HepG2 (cell line): ENCODE data around the gene TMEM187.

ENCODE experiments used
- CTCF ChIP-seq: sonication (generic); formaldehyde crosslinking; IDR thresholded peaks from 2 replicates; pipeline ENCODE4 v1.5.0; 2020; ENCODE audit warnings: mild to moderate bottlenecking, missing genetic modification reagents, moderate library complexity
- ELF1 ChIP-seq: sonication (generic); formaldehyde crosslinking; IDR thresholded peaks from 2 replicates; pipeline ENCODE4 v1.4.0; 2020; ENCODE audit warnings: missing genetic modification reagents
- EP300 ChIP-seq, 3 experiments: sonication (generic) in 1 of 3; formaldehyde crosslinking in 1 of 3; IDR thresholded peaks; 2 replicates each; pipeline versions ENCODE4 v1.5.1 to v1.6.1; 2011 to 2020; ENCODE audit warnings: low read depth in 2 of 3, low read length in 2 of 3, borderline replicate concordance in 1 of 3, improper control_type of control experiment in 1 of 3, mild to moderate bottlenecking in 1 of 3, missing genetic modification reagents in 1 of 3, moderate library complexity in 1 of 3
- ESRRA ChIP-seq: sonication (generic); formaldehyde crosslinking; IDR thresholded peaks from 2 replicates; pipeline ENCODE4 v1.5.1; 2020; ENCODE audit warnings: mild to moderate bottlenecking, low read depth, missing genetic modification reagents
- SP4 ChIP-seq: sonication (generic); formaldehyde crosslinking; IDR thresholded peaks from 2 replicates; pipeline ENCODE4 v1.8.1; 2023; ENCODE audit warnings: mild to moderate bottlenecking, missing genetic modification reagents
- ZBTB1 ChIP-seq: sonication (generic); formaldehyde crosslinking; IDR thresholded peaks from 2 replicates; pipeline ENCODE4 v1.4.0; 2020; ENCODE audit warnings: missing genetic modification reagents, borderline replicate concordance
- ZFP37 ChIP-seq: sonication (generic); formaldehyde crosslinking; IDR thresholded peaks from 2 replicates; pipeline ENCODE4 v1.4.0; 2020; ENCODE audit warnings: missing genetic modification reagents, borderline replicate concordance

DNA sequence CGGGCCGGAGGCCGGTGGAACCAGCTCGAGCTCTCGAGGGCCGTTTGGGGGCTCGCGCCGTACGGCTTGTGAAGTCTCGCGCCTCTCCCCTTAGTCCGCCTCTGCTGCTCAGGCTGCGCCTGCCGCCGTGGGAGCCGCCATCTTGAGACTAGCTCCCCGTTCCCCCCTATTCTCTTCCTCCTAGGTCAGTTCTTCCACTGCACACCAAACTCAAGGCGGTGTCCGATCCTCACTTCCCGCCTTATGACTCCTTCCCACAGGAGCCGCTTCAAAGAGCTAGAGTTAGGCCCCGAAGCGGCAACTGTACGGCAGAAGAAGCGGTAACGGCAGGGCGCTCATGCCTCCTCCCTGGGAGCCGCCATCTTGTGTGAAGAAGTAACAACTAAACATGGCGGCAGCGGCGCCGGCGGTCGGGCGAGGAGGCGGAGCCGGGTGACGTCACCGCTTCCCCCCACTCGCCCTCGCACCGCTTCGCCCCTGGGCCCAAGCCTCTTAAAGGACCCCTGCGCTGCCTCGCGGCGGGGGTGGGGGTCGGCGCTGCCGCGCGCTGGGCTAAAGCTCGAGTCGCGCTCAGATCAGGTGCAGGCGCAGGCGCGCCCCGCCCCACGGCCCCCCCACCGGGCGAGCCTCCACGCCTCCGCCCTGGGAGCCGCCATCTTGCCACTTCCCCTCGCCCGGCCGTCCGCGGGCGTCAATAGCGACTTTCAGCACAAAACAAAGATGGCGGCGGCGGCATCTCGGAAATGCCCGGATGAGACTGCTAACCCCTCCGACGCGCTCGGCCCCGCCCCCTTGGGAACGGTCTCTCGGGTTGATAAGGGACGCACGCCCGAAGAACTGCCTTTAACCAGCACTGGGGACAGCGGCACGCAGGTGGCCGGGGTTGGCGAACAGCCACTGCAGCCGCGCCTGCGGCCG, 845 bp upstream of the TMEM187 start, which contains the start of gene HCFC1:
- TF ChIP-seq ZBTB1 (CRISPR knock-in tag) (no peak), EP300 (IDR thresholded peaks at IDR 0.05; ENCODE audit: low read depth in 2 of 2, low read length in 2 of 2) (no peak), EP300 (CRISPR knock-in tag; IDR thresholded peaks at IDR 0.05; ENCODE audit: borderline replicate concordance) (no peak), ELF1 (CRISPR knock-in tag) (no peak), CTCF (no peak), SP4 (peak; percentile 38; the same call in 1 of the 2 replicates), ESRRA (CRISPR knock-in tag) (no peak), ZFP37 (CRISPR knock-in tag) (no peak)
